ENCODE measurements around the gene CAMP.
"Not testable (repeated sequence)": the region's sequence is repeated elsewhere in the genome, so short reads cannot be mapped to it uniquely, and the experiment has no call there.

CAMP gene

DNA sequence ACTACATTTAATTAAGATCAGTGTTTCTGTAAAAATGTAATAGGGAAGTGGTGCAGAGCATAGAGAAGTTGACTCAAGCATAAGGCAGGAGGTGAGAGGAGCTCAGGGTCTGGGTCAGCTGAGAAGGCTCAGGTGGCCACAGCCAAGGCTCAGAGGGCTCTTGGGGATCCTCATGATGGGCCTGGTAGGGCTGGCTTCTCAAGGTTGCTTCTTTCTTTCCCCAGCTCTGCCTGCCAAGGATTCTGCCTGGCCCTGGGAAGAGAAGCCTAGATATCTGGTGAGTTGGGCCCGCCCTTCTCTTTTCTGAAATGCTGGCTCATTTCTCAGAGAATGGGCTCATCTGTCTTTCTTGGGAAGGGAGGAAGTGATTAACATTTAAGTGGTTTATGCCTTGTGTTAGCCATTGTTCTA is 24.1 kb downstream of the CAMP start:
- Histone ChIP-seq H3K36me3 (peaks cover 51% of the 10 kb centered on the region), H3K27me3 (no peaks in the 10 kb centered on the region), H3K4me1 (peaks cover 25% of the 10 kb centered on the region), H3K27ac (no peak overlapping the region), H3K9me3 (no peaks in the 10 kb centered on the region), H3K9ac (no peak overlapping the region), H3K4me3 (no peak overlapping the region), H3K4me2 (no peak overlapping the region), H4K20me1 (no peaks in the 10 kb centered on the region; the same call in 1 of the 2 replicates)
- TF ChIP-seq Cebpa-rat (IDR thresholded peaks at IDR 0.05), result no peak

- no peak overlapping the region for H3K9ac ChIP-seq
Observed at GRCh38 chr3:48248095-48248850, 25.0 kb downstream of the CAMP start.

GRCh38 chr3:48256557-48256956 is 33.3 kb downstream of the CAMP start:
- no peak overlapping the region for H3K9ac ChIP-seq
- H3K27ac ChIP-seq, result no peak overlapping the region
- no peak overlapping the region for H3K4me3 ChIP-seq
- no peak for TF ChIP-seq Cebpa-rat (IDR thresholded peaks at IDR 0.05)
- peaks cover 8% of the 10 kb centered on the region; the same call in 1 of the 2 replicates for H4K20me1 ChIP-seq
- H3K36me3 ChIP-seq, result peaks cover 70% of the 10 kb centered on the region
- no peaks in the 10 kb centered on the region for H3K4me1 ChIP-seq
- H3K27me3 ChIP-seq, result no peaks in the 10 kb centered on the region
- peaks cover 12% of the 10 kb centered on the region for H3K9me3 ChIP-seq
- H3K4me2 ChIP-seq, result no peak overlapping the region

More at GRCh38 chr3:48248095-48248850, 25.0 kb downstream of the CAMP start:
- Histone ChIP-seq H3K4me3 (no peak overlapping the region), H3K27ac (no peak overlapping the region), H3K4me2 (no peak overlapping the region), H3K27me3 (no peaks in the 10 kb centered on the region), H3K9me3 (no peaks in the 10 kb centered on the region), H4K20me1 (no peaks in the 10 kb centered on the region; the same call in 1 of the 2 replicates), H3K36me3 (peaks cover 56% of the 10 kb centered on the region), H3K4me1 (peaks cover 16% of the 10 kb centered on the region)
- no peak for TF ChIP-seq Cebpa-rat (IDR thresholded peaks at IDR 0.05)

DNA sequence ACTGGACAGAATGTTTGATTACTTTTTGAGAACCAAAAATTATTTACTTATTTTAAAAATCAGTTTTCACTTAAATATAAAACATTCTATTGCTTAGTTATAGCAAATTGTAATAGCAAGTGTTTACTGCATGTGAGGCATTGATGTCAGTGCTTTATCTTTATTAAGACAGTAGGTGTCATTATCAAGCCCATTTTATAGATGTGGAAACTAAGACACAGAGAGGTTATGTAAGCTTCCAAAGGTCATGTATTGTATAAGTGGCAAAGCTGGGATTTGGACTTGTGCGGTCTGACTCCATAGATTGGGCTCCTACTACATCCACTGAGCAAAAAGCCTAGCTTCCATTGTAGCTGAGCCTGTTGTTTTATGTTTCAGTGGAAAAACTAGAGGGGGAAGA is 35.2 kb downstream of the CAMP start:
- Histone ChIP-seq H3K36me3 (peaks cover 77% of the 10 kb centered on the region), H3K4me1 (no peaks in the 10 kb centered on the region), H3K9me3 (peaks cover 12% of the 10 kb centered on the region), H3K4me2 (no peak overlapping the region), H3K27ac (no peak overlapping the region), H3K4me3 (no peak overlapping the region), H3K27me3 (no peaks in the 10 kb centered on the region), H4K20me1 (peaks cover 8% of the 10 kb centered on the region; the same call in 1 of the 2 replicates), H3K9ac (no peak overlapping the region)
- no peak for TF ChIP-seq Cebpa-rat (IDR thresholded peaks at IDR 0.05)

DNA sequence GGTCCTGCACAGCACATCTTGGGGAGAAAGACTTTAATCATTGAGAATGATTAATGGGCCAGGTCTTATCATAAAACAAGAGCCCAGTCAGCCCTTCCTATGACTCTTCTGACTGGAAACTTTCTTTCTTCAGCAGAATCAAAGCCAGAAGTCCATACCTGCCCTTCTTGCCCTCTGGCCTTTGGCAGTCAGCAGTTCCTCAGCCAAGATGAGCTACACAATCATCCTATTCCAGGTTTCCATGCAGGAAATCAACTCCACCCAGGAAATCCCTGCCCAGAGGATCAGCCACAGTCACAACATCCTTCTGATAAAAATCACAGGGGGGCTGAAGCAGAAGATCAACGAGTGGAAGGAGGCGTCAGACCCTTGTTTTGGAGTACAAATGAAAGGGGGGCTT is 44.5 kb downstream of the CAMP start:
- peaks cover 6% of the 10 kb centered on the region for H3K9me3 ChIP-seq
- H3K27ac ChIP-seq, result no peak overlapping the region
- TF ChIP-seq Cebpa-rat (IDR thresholded peaks at IDR 0.05), result no peak
- H3K4me2 ChIP-seq, result no peak overlapping the region
- H4K20me1 ChIP-seq, result no peaks in the 10 kb centered on the region
- H3K9ac ChIP-seq, result no peak overlapping the region
- H3K27me3 ChIP-seq, result no peaks in the 10 kb centered on the region
- H3K4me1 ChIP-seq, result peaks cover 8% of the 10 kb centered on the region
- no peak overlapping the region for H3K4me3 ChIP-seq
- H3K36me3 ChIP-seq, result peaks cover 90% of the 10 kb centered on the region

- Histone ChIP-seq H3K9me3 (peaks cover 6% of the 10 kb centered on the region), H3K4me1 (peaks cover 8% of the 10 kb centered on the region), H3K9ac (no peak overlapping the region), H3K4me2 (no peak overlapping the region), H4K20me1 (no peaks in the 10 kb centered on the region), H3K27me3 (no peaks in the 10 kb centered on the region), H3K4me3 (no peak overlapping the region), H3K27ac (no peak overlapping the region), H3K36me3 (peaks cover 83% of the 10 kb centered on the region)
- no peak for TF ChIP-seq Cebpa-rat (IDR thresholded peaks at IDR 0.05)
Observed at GRCh38 chr3:48268381-48268935, 45.2 kb downstream of the CAMP start.

- peaks cover 8% of the 10 kb centered on the region for H3K4me1 ChIP-seq
- no peak for TF ChIP-seq Cebpa-rat (IDR thresholded peaks at IDR 0.05)
- H3K4me2 ChIP-seq, result no peak overlapping the region
- no peak overlapping the region for H3K27ac ChIP-seq
- no peak overlapping the region for H3K9ac ChIP-seq
- H4K20me1 ChIP-seq, result no peaks in the 10 kb centered on the region
- no peak overlapping the region for H3K4me3 ChIP-seq
- H3K9me3 ChIP-seq, result peaks cover 6% of the 10 kb centered on the region
- H3K27me3 ChIP-seq, result no peaks in the 10 kb centered on the region
- peaks cover 77% of the 10 kb centered on the region for H3K36me3 ChIP-seq
Observed at GRCh38 chr3:48268936-48269561, 45.8 kb downstream of the CAMP start.

- Histone ChIP-seq H3K4me2 (no peak overlapping the region), H3K27ac (no peak overlapping the region), H3K9ac (no peak overlapping the region), H3K4me1 (peaks cover 8% of the 10 kb centered on the region), H3K9me3 (peaks cover 6% of the 10 kb centered on the region), H3K36me3 (peaks cover 72% of the 10 kb centered on the region), H4K20me1 (no peaks in the 10 kb centered on the region), H3K4me3 (no peak overlapping the region), H3K27me3 (no peaks in the 10 kb centered on the region)
- TF ChIP-seq Cebpa-rat (IDR thresholded peaks at IDR 0.05), result no peak
Observed at GRCh38 chr3:48269592-48269991, 46.3 kb downstream of the CAMP start.

- H3K9ac ChIP-seq, result no peak overlapping the region
- H3K27me3 ChIP-seq, result no peaks in the 10 kb centered on the region
- H3K9me3 ChIP-seq, result peaks cover 6% of the 10 kb centered on the region
- H3K4me1 ChIP-seq, result peaks cover 8% of the 10 kb centered on the region
- H3K27ac ChIP-seq, result no peak overlapping the region
- no peak overlapping the region for H3K4me2 ChIP-seq
- H3K4me3 ChIP-seq, result no peak overlapping the region
- TF ChIP-seq Cebpa-rat (IDR thresholded peaks at IDR 0.05), result no peak
- H4K20me1 ChIP-seq, result no peaks in the 10 kb centered on the region
- H3K36me3 ChIP-seq, result peaks cover 65% of the 10 kb centered on the region
Observed at GRCh38 chr3:48270306-48270705, 47.0 kb downstream of the CAMP start.

- H3K4me2 ChIP-seq, H4K20me1 ChIP-seq, H3K27me3 ChIP-seq, H3K27ac ChIP-seq, H3K9me3 ChIP-seq, H3K4me3 ChIP-seq, H3K9ac ChIP-seq, H3K4me1 ChIP-seq: not testable (repeated sequence)
- H3K36me3 ChIP-seq, result peaks cover 57% of the 10 kb centered on the region
Observed at GRCh38 chr3:48271223-48271622, 47.9 kb downstream of the CAMP start.

Data from BLaER1 (cell line).